OCI-LY3 (cell line): ENCODE data around the gene KCNC3.

Source experiments
- H2AFZ ChIP-seq: fragments of 200-600, 300-600 bp; shearing (Covaris generic); 2 replicates; pipeline ENCODE4 v1.6.0; 2014; ENCODE audit warnings: antibody characterized with exemption, low read depth, low read length
- H3K27ac ChIP-seq: fragments of 200-600, 300-600 bp; sonication (generic); 2 replicates; pipeline ENCODE4 v1.5.1; 2014; ENCODE audit warnings: mild to moderate bottlenecking, low read length, moderate library complexity, mixed read lengths
- H3K27me3 ChIP-seq: fragments of 200-600, 300-600 bp; sonication (generic); 2 replicates; pipeline ENCODE4 v1.6.1; 2014; ENCODE audit warnings: low read depth, low read length, mixed read lengths
- H3K36me3 ChIP-seq: fragments of 200-600, 300-600 bp; sonication (generic); replicated peaks from 2 replicates; pipeline ENCODE3; 2014; ENCODE audit warnings: low read depth, low read length, mixed read lengths
- H3K4me1 ChIP-seq: fragments of 300-600, 200-600 bp; sonication (generic); 2 replicates; pipeline ENCODE4 v1.6.1; 2014; ENCODE audit warnings: low read length, mixed read lengths
- H3K4me2 ChIP-seq: fragments of 200-600, 300-600 bp; sonication (generic); 2 replicates; pipeline ENCODE4 v1.6.1; 2014; ENCODE audit warnings: low read length, mixed read lengths
- H3K4me3 ChIP-seq: fragments of 300-600, 200-600 bp; sonication (generic); 2 replicates; pipeline ENCODE4 v1.5.1; 2014; ENCODE audit warnings: antibody characterized with exemption, mild to moderate bottlenecking, low read length, moderate library complexity
- H3K79me2 ChIP-seq: fragments of 300-600, 200-600 bp; shearing (Covaris generic); 2 replicates; pipeline ENCODE4 v1.6.1; 2014; ENCODE audit warnings: mild to moderate bottlenecking, low read length, mixed read lengths
- H3K9ac ChIP-seq: fragments of 300-600, 200-600 bp; shearing (Covaris generic); 2 replicates; pipeline ENCODE4 v1.6.0; 2014; ENCODE audit warnings: mild to moderate bottlenecking, low read length, moderate library complexity
- H3K9me3 ChIP-seq: fragments of 200-600, 300-600 bp; shearing (Covaris generic); 2 replicates; pipeline ENCODE4 v1.6.1; 2014; ENCODE audit warnings: low read length, mixed read lengths; ENCODE audit not compliant: insufficient read depth
- H4K20me1 ChIP-seq: fragments of 200-600, 300-600 bp; sonication (generic); 2 replicates; pipeline ENCODE4 v1.6.1; 2016; ENCODE audit warnings: low read length, mixed read lengths; ENCODE audit not compliant: insufficient read depth
- CTCF ChIP-seq: fragments of 200-600, 300-600 bp; sonication (generic); IDR thresholded peaks from 2 replicates; pipeline ENCODE4 v1.5.1; 2014; ENCODE audit warnings: antibody characterized with exemption, low read length, low read depth
- EZH2phosphoT487 ChIP-seq: fragments of 200-600 bp; shearing (Covaris generic); IDR thresholded peaks from 2 replicates; pipeline ENCODE4 v1.6.1; 2018; ENCODE audit warnings: antibody characterized with exemption, mixed run types, low read depth

The KCNC3 gene

GRCh38 chr19:50329146-50329925 lies at the start of gene KCNC3:
KCNC3 (minus strand) TSS chr19:50329377; CDS start chr19:50329082, 295 bp downstream.
- Histone ChIP-seq H3K9ac (peak within 1 kb of the TSS; percentile 39; the same call in 1 of the 2 replicates), H3K79me2 (peaks cover 10% of the 10 kb centered on the region; the same call in 1 of the 2 replicates), H3K27me3 (no peaks in the 10 kb centered on the region), H3K27ac (peak within 1 kb of the TSS; percentile 97), H3K36me3 (peaks cover 24% of the 10 kb centered on the region), H3K4me3 (peak within 1 kb of the TSS; percentile 69), H2AFZ (no peak within 1 kb of the TSS), H4K20me1 (peaks cover 10% of the 10 kb centered on the region; the same call in 1 of the 2 replicates), H3K4me1 (peaks cover 56% of the 10 kb centered on the region), H3K4me2 (peak within 1 kb of the TSS; percentile 99), H3K9me3 (0 out of 2 replicates have a peak, but pooled peaks cover 6% of the 10 kb centered on the region)
- no peak for TF ChIP-seq EZH2phosphoT487
- TF ChIP-seq CTCF, result no peak

GRCh38 chr19:50378863-50379236 lies 49.7 kb upstream of the KCNC3 start:
- Histone ChIP-seq H3K9ac (no peak overlapping the region), H3K79me2 (no peaks in the 10 kb centered on the region), H3K27ac (no peak overlapping the region), H3K4me3 (no peak overlapping the region), H3K9me3 (no peaks in the 10 kb centered on the region), H3K27me3 (no peaks in the 10 kb centered on the region), H3K36me3 (peaks cover 29% of the 10 kb centered on the region), H2AFZ (no peak overlapping the region), H3K4me2 (no peak overlapping the region), H3K4me1 (peaks cover 8% of the 10 kb centered on the region), H4K20me1 (0 out of 2 replicates have a peak, but pooled peaks cover 4% of the 10 kb centered on the region)
- TF ChIP-seq EZH2phosphoT487 (no peak), CTCF (no peak)

GRCh38 chr19:50378169-50378862 lies 49.1 kb upstream of the KCNC3 start:
- Histone ChIP-seq H3K4me2 (no peak overlapping the region), H3K4me3 (no peak overlapping the region), H3K36me3 (peaks cover 29% of the 10 kb centered on the region), H2AFZ (no peak overlapping the region), H4K20me1 (0 out of 2 replicates have a peak, but pooled peaks cover 4% of the 10 kb centered on the region), H3K9me3 (no peaks in the 10 kb centered on the region), H3K27me3 (no peaks in the 10 kb centered on the region), H3K9ac (no peak overlapping the region), H3K27ac (no peak overlapping the region), H3K4me1 (peaks cover 5% of the 10 kb centered on the region), H3K79me2 (no peaks in the 10 kb centered on the region)
- TF ChIP-seq CTCF (no peak), EZH2phosphoT487 (no peak)

GRCh38 chr19:50377517-50377916 lies 48.3 kb upstream of the KCNC3 start:
- no peak overlapping the region for H2AFZ ChIP-seq
- no peaks in the 10 kb centered on the region for H3K27me3 ChIP-seq
- H3K36me3 ChIP-seq, result peaks cover 29% of the 10 kb centered on the region
- no peak overlapping the region for H3K4me3 ChIP-seq
- H4K20me1 ChIP-seq, result 0 out of 2 replicates have a peak, but pooled peaks cover 4% of the 10 kb centered on the region
- peaks cover 3% of the 10 kb centered on the region; the same call in 1 of the 2 replicates for H3K4me1 ChIP-seq
- no peak overlapping the region for H3K27ac ChIP-seq
- no peak overlapping the region for H3K4me2 ChIP-seq
- no peak overlapping the region for H3K9ac ChIP-seq
- no peaks in the 10 kb centered on the region for H3K9me3 ChIP-seq
- H3K79me2 ChIP-seq, result no peaks in the 10 kb centered on the region
- TF ChIP-seq EZH2phosphoT487 (no peak), CTCF (no peak)
